HG03103 (cell line): ENCODE data around the gene CAND1.

Source experiments
- ATAC-seq: cut with Tn5 transposase; IDR thresholded peaks from one replicate; pipeline ENCODE4 v1.9.1; 2021; ENCODE audit warnings: low read depth; ENCODE audit not compliant: unreplicated experiment

CAND1 gene

GRCh38 chr12:67279637-67280036 is 10.5 kb downstream of the CAND1 start:
- no peak for ATAC-seq

- no peak for ATAC-seq
Measured at GRCh38 chr12:67280088-67280487, 10.9 kb downstream of the CAND1 start.

- no peak for ATAC-seq
Measured at GRCh38 chr12:67280572-67280971, 11.4 kb downstream of the CAND1 start.

GRCh38 chr12:67284561-67284960 is 15.4 kb downstream of the CAND1 start:
- ATAC-seq = no peak

GRCh38 chr12:67286257-67286656 is 17.1 kb downstream of the CAND1 start:
- no peak for ATAC-seq

GRCh38 chr12:67287311-67287710 is 18.2 kb downstream of the CAND1 start:
- no peak for ATAC-seq

- no peak for ATAC-seq
Measured at GRCh38 chr12:67288561-67288960, 19.4 kb downstream of the CAND1 start.

- ATAC-seq = no peak
Measured at GRCh38 chr12:67290378-67290777, 21.2 kb downstream of the CAND1 start.

- no peak for ATAC-seq
Measured at GRCh38 chr12:67299526-67299925, 30.4 kb downstream of the CAND1 start.

DNA sequence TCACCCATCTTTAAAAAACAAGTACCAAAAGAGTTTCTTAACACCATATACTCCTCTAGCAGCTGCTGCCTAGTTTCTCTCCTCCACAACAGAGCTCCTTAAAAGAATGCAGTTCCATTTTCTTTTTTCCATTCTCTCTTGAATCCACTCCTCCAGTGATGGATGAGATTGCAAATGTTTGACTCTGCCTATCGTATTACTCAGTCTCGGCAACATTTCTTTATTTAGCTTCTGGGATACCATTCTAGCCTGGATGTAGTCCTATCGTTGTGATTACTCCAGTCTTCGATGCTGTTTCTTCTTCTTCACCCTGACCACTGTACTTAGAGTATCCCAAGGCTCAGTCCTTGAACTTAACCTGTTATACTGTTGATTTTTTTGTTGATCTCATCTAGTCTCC is 30.8 kb downstream of the CAND1 start:
- ATAC-seq = no peak

DNA sequence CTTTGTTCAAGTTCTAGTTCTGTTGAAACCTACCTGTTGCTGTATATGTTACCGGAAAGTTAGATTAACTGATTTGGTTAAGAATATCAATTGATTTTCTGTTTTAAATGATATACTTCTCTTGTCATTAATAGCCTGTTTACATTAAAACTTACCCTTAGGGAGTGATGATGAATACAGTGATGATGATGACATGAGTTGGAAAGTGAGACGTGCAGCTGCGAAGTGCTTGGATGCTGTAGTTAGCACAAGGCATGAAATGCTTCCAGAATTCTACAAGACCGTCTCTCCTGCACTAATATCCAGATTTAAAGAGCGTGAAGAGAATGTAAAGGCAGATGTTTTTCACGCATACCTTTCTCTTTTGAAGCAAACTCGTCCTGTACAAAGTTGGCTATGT is 33.0 kb downstream of the CAND1 start:
- ATAC-seq = no peak

GRCh38 chr12:67305544-67305943 is 36.4 kb downstream of the CAND1 start:
- ATAC-seq = no peak

- ATAC-seq = no peak
Measured at GRCh38 chr12:67306712-67307111, 37.6 kb downstream of the CAND1 start.

- ATAC-seq = no peak
Measured at GRCh38 chr12:67315661-67316060, 46.5 kb downstream of the CAND1 start.

DNA sequence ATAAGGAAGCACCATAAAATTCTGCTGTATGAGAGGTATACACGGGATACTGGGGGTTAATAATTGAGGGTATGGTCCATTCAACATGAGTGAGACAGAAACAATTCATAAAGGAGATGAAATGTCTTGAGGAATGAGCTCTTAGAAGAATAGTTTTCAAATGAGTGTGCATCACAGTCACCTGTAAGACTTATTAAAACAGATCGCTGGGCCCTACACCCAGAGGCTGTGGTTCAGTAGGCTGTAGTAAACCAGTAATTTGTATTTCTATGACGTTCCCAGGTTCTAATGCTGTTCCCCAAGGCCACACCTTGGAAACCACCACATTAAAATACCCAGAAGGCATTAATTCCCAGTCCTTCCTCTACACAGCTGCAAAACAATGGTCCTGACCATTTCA is 49.6 kb downstream of the CAND1 start:
- no peak for ATAC-seq

GRCh38 chr12:67319936-67320335 is 50.8 kb downstream of the CAND1 start:
- ATAC-seq = no peak

DNA sequence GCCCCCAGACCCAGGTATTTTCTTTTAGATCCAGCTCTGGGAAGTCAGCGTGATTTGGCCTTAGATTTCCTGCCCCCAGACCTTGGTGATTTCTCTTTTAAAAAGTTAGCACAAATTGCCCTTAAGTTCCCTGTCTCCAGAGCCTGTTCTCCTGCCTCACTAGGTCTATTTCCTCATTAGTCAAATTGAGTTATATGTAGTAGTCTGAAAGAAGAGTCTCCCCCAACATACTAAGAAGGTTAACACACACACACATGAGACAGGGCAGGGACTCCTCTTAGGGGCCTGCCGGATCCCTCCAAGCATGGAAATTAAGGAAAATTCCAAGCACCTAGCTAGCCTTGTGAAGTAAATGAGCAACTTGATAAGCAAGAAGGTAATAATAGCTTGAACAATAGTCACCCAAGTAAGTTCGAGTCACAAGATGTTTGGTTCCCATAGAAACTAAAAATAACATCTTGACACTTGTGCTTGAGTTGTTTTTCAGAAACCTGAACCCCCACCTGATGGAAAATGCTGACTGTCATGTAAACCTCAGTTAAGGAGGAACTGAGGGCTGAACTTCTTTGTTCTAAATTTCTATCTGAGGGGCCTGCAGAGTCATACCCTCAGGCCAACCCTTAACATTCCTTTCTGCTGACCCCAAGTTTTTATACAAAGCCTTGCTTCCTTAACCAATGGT is 51.6 kb downstream of the CAND1 start:
- ATAC-seq = no peak

GRCh38 chr12:67322580-67322979 is 53.4 kb downstream of the CAND1 start:
- no peak for ATAC-seq

DNA sequence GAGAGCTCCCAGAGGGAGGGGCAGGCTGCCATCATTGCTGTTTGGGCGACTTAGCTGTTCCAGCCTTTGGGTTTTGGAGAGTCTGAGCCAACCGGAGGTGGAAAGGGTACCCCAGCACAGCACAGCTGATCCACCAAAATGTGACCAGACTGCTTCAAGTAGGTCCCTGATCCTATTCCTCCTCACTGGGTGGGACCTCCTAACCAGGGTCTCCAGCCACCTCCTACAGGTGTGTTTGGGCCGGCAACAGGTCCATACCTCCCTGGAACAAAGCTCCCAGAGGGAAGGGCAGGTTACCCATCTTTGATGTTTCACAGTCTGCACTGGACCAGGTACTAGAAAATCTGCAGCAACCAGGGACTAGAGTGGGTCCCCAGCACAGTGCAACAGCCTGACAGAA is 53.8 kb downstream of the CAND1 start:
- ATAC-seq = no peak

GRCh38 chr12:67326637-67327036 is 57.5 kb downstream of the CAND1 start:
- ATAC-seq = no peak

GRCh38 chr12:67327466-67327865 is 58.3 kb downstream of the CAND1 start:
- ATAC-seq = no peak

DNA sequence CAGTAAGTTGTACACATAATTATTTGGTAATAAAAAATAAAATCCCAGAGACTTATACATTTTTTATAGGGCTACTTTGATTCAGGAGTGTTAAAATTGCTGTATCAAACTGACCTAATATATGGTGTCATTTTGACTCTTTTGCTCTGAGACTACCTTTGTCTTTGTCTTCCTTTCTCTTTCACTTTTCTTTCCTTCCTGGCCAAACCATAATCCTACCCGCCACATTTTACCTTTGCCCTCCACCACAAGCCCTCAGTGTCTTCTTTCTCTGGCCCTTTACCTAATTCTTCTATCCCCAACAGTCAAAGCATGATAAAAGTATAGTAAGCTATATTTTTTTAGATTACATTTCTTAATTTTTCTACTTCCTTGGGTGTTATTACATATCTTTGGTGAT is 62.0 kb downstream of the CAND1 start:
- ATAC-seq = no peak

DNA sequence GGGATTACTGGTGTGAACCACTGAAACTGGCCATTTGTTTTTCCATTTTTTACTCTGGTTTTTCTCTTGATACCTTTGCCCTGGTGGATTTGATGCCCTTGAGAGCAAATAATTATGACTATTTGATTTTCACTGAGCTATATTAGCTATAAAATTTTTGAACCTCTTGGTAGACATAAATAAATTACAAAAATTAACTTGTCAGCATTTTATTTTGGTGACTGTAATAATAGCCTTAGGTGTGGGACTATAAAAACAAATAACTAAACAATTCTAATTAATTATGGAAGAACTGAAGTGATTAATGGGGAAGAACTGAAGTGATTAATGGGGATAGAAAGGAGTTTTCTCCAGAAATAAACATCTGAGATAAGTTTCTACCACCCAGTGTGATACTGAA is 62.7 kb downstream of the CAND1 start:
- no peak for ATAC-seq
